NCI-H1417 treated with DMSO at 0.1 percent for 48 hours (cell line): ENCODE measurements around the gene PTPRT.

Source experiments
- DNase-seq: peaks from one replicate; lab custom pipeline; 2025; lab: John Stamatoyannopoulos, UW

The PTPRT gene

GRCh38 chr20:43119720-43120119, 70.0 kb downstream of the PTPRT start:
- DNase-seq, result no peak

- no peak for DNase-seq
Observed at GRCh38 chr20:43102394-43102793, 87.3 kb downstream of the PTPRT start.

- no peak for DNase-seq
Observed at GRCh38 chr20:43096931-43097260, 92.8 kb downstream of the PTPRT start.

GRCh38 chr20:43096126-43096930, 93.4 kb downstream of the PTPRT start:
- no peak for DNase-seq

- no peak for DNase-seq
Observed at GRCh38 chr20:43095034-43095433, 94.7 kb downstream of the PTPRT start.

GRCh38 chr20:43092386-43093088, 97.2 kb downstream of the PTPRT start:
- DNase-seq, result no peak

GRCh38 chr20:43068482-43068881, 121.2 kb downstream of the PTPRT start:
- DNase-seq, result no peak

- no peak for DNase-seq
Observed at GRCh38 chr20:43066125-43066524, 123.6 kb downstream of the PTPRT start.

- DNase-seq, result no peak
Observed at GRCh38 chr20:43065299-43065698, 124.4 kb downstream of the PTPRT start.

- DNase-seq, result no peak
Observed at GRCh38 chr20:43058077-43058476, 131.6 kb downstream of the PTPRT start.

- no peak for DNase-seq
Observed at GRCh38 chr20:43057317-43057716, 132.4 kb downstream of the PTPRT start.

- DNase-seq, result no peak
Observed at GRCh38 chr20:43055181-43055884, 134.4 kb downstream of the PTPRT start.

GRCh38 chr20:43052532-43052931, 137.2 kb downstream of the PTPRT start:
- no peak for DNase-seq

GRCh38 chr20:43046966-43047365, 142.7 kb downstream of the PTPRT start:
- no peak for DNase-seq

GRCh38 chr20:43043887-43044286, 145.8 kb downstream of the PTPRT start:
- no peak for DNase-seq

GRCh38 chr20:43040427-43040826, 149.3 kb downstream of the PTPRT start:
- DNase-seq, result no peak

- DNase-seq, result no peak
Observed at GRCh38 chr20:43037605-43038309, 151.9 kb downstream of the PTPRT start.

- DNase-seq, result no peak
Observed at GRCh38 chr20:43034981-43035724, 154.6 kb downstream of the PTPRT start.

- no peak for DNase-seq
Observed at GRCh38 chr20:43032459-43032858, 157.2 kb downstream of the PTPRT start.

- DNase-seq, result no peak
Observed at GRCh38 chr20:43029176-43029575, 160.5 kb downstream of the PTPRT start.

- no peak for DNase-seq
Observed at GRCh38 chr20:43028470-43028869, 161.2 kb downstream of the PTPRT start.

GRCh38 chr20:43023836-43024235, 165.9 kb downstream of the PTPRT start:
- DNase-seq, result no peak
